ENCODE results near the gene PPP2R2C. TPM values are rescaled to one million over a fixed set of nuclear protein-coding genes. Genes with fewer than 3 reads are reported as not detected.

Gene PPP2R2C
- total RNA-seq, 1 donor from 2014 or later = not detected

DNA sequence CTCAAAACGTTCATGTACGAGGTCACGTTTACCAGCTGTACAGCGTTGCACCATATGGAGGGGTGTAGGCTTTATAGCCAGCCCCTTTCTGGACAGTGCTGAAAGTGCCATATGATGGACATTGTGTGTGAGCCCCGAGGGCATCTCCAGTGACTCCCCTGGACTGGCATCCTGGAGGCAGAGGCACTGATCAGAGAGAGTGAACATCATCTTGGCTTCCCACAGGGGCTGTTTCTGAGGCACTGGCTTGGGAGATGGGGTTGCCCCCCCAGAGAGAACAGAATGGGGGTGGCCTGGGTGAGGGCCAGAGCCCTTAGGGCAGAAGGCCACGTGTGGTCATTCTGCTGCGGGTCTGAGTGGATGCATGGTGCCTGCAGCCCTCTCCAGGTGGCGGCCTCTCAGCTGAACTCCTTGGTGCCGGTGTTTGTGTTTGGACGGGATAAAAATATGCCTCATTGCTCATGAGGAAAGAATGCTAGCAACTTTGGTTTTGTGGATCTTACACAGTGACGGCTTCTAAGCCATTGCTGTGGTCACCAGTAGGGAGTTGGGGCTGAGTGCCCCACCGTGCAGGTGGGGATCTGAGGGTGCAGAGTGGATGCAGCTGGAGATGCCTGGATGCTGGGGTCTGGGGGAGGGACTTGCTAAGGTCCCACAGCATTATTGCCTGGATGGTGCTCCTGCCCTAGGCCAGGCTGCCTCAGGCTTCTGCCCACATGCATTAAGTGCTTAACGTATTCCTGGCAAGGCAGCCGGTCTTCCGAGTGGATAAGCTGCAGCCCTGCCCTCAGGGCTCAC lies 199.4 kb downstream of the PPP2R2C start:
- peaks cover 2% of the 10 kb centered on the region for H3K27me3 Mint-ChIP-seq (ENCODE audit: unreplicated experiment)
- peaks cover 47% of the 10 kb centered on the region for H3K4me1 Mint-ChIP-seq (ENCODE audit: unreplicated experiment)
- no peaks in the 10 kb centered on the region for H3K9me3 Mint-ChIP-seq (ENCODE audit: unreplicated experiment)
- no peaks in the 10 kb centered on the region for H3K36me3 Mint-ChIP-seq (ENCODE audit: unreplicated experiment)
- H3K4me3 Mint-ChIP-seq (ENCODE audit: unreplicated experiment) = peak overlapping the region; percentile 61
- TF ChIP-seq, protein P1, sequence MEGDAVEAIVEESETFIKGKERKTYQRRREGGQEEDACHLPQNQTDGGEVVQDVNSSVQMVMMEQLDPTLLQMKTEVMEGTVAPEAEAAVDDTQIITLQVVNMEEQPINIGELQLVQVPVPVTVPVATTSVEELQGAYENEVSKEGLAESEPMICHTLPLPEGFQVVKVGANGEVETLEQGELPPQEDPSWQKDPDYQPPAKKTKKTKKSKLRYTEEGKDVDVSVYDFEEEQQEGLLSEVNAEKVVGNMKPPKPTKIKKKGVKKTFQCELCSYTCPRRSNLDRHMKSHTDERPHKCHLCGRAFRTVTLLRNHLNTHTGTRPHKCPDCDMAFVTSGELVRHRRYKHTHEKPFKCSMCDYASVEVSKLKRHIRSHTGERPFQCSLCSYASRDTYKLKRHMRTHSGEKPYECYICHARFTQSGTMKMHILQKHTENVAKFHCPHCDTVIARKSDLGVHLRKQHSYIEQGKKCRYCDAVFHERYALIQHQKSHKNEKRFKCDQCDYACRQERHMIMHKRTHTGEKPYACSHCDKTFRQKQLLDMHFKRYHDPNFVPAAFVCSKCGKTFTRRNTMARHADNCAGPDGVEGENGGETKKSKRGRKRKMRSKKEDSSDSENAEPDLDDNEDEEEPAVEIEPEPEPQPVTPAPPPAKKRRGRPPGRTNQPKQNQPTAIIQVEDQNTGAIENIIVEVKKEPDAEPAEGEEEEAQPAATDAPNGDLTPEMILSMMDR (IDR thresholded peaks at IDR 0.05) = no peak
- peak overlapping the region; percentile 85 for H3K27ac Mint-ChIP-seq (ENCODE audit: unreplicated experiment)
- no peak for DNase-seq (ENCODE audit: extremely low spot score, unreplicated experiment)

DNA sequence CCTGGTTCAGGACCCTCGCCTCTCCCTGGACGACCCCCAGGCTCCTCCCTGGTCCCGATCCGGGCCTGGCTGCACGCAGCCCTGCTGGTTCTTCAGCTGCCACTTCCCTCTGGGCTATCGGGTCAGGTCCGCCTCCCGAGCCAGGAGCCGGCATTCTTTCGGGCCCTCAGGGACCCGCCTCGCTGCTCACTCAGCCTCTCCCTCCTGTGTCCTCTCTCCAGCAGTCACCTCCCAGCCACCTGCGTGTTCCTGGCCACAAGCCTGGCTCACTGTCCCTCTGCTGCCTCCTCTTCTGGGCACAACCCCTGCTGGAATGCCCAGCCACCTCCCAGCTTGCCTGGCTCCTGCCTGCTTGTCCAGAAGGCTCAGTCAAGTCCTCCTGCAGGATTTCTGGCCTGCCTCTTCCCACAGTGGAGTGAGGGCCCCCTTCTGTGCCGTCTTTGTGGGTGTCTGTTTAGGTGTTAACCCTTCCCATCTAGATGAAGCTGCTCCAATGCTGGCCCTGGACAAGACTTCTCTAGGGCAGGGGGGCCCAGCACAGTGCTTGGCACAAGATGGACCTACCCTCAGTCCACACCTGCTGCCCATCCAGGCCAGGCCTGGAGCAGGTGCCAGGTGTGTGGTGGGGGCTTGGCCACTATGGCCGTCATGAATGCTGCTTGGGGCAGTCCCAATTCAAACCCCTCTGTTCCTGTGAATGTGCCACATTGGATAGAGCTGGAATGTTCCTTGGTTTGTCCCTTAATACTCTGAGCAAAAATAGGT lies 200.5 kb downstream of the PPP2R2C start:
- no peak for DNase-seq (ENCODE audit: extremely low spot score, unreplicated experiment)
- H3K4me3 Mint-ChIP-seq (ENCODE audit: unreplicated experiment) = peak overlapping the region; percentile 61
- no peaks in the 10 kb centered on the region for H3K9me3 Mint-ChIP-seq (ENCODE audit: unreplicated experiment)
- peak overlapping the region; percentile 85 for H3K27ac Mint-ChIP-seq (ENCODE audit: unreplicated experiment)
- TF ChIP-seq, protein P1 (IDR thresholded peaks at IDR 0.05) = no peak
- peaks cover 47% of the 10 kb centered on the region for H3K4me1 Mint-ChIP-seq (ENCODE audit: unreplicated experiment)
- peaks cover 14% of the 10 kb centered on the region for H3K27me3 Mint-ChIP-seq (ENCODE audit: unreplicated experiment)
- no peaks in the 10 kb centered on the region for H3K36me3 Mint-ChIP-seq (ENCODE audit: unreplicated experiment)

DNA sequence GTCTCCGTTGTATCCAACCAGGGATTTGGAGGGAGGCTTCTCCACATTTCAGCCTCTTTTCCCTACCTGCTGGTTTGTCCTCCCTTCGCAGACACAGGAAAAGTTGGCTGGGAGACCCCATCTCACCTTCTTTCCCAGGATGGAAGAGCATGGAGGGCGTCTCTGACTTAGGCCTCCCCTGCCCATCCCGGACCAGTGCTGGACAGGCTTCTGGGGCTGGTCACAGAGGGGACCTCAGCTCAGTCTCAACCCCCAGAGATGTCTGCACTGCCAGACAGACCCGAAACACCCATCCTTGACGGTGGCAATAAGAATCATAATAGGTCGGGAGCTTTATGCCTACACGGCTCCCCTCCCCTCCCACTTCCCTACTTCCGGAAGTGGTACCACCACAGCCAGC lies 201.2 kb downstream of the PPP2R2C start:
- no peaks in the 10 kb centered on the region for H3K36me3 Mint-ChIP-seq (ENCODE audit: unreplicated experiment)
- H3K27me3 Mint-ChIP-seq (ENCODE audit: unreplicated experiment) = peaks cover 19% of the 10 kb centered on the region
- peaks cover 47% of the 10 kb centered on the region for H3K4me1 Mint-ChIP-seq (ENCODE audit: unreplicated experiment)
- H3K4me3 Mint-ChIP-seq (ENCODE audit: unreplicated experiment) = peak overlapping the region; percentile 82
- H3K27ac Mint-ChIP-seq (ENCODE audit: unreplicated experiment) = no peak overlapping the region
- TF ChIP-seq, protein P1 (IDR thresholded peaks at IDR 0.05) = no peak
- H3K9me3 Mint-ChIP-seq (ENCODE audit: unreplicated experiment) = no peaks in the 10 kb centered on the region
- DNase-seq (ENCODE audit: extremely low spot score, unreplicated experiment) = no peak

DNA sequence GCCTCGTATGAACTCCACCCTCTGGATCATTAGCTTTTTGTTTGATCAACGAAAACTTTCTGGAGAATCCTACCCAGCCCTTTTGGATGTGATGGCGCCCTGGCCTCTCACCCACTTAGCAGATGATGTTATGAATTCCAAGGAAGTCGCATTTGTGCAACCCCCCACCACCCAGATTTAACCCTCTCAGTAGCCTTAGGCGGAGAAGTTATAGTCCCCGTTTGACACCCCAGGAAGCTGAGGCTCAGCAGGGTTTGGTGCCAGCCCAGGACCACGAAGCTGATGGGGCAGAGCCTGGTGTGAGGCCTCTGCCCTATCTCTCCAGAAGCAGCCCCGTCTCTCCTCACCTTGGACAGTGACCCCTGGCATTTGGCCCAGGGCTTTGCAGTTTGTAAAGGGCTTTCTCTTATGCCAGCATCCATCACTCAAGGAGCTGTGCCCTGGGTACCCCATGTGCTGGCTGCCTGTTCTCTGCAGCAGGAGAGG lies 201.7 kb downstream of the PPP2R2C start:
- Mint-ChIP-seq H3K4me1 (ENCODE audit: unreplicated experiment) (peaks cover 47% of the 10 kb centered on the region), H3K27me3 (ENCODE audit: unreplicated experiment) (peaks cover 22% of the 10 kb centered on the region), H3K9me3 (ENCODE audit: unreplicated experiment) (no peaks in the 10 kb centered on the region), H3K4me3 (ENCODE audit: unreplicated experiment) (peak overlapping the region; percentile 82), H3K27ac (ENCODE audit: unreplicated experiment) (peak overlapping the region; percentile 68), H3K36me3 (ENCODE audit: unreplicated experiment) (no peaks in the 10 kb centered on the region)
- no peak for DNase-seq (ENCODE audit: extremely low spot score, unreplicated experiment)
- TF ChIP-seq, protein P1 (IDR thresholded peaks at IDR 0.05) = no peak

Other genes with a start within 250 kb of the PPP2R2C start
- 29.2 and 33.7 TPM in 2 replicates for gene WFS1, start 202.8 kb downstream of the PPP2R2C start, total RNA-seq
- 39.1 and 45.1 TPM in 2 replicates for gene MAN2B2, start 102.6 kb upstream of the PPP2R2C start, total RNA-seq
- gene MRFAP1, start 168.1 kb upstream of the PPP2R2C start, total RNA-seq = 310 and 312 TPM in 2 replicates
- gene S100P, start 221.3 kb upstream of the PPP2R2C start, total RNA-seq = not detected in 2 replicates
- gene MRFAP1L1, start 237.3 kb upstream of the PPP2R2C start, total RNA-seq = 58.6 and 58.8 TPM in 2 replicates
- gene BLOC1S4, start 243.6 kb upstream of the PPP2R2C start, total RNA-seq = 14.9 and 16.1 TPM in 2 replicates